Epithelial cell of esophagus (primary cell): ENCODE results near the gene AOAH.
A peak's percentile ranks its signal among the peaks of the same experiment; 100 is the strongest.

ENCODE experiments used
- DNase-seq: peaks from one replicate; pipeline ENCODE4 v3.0.0; 2010; ENCODE audit warnings: low read depth
- H3K4me3 ChIP-seq: 2 replicates; pipeline ENCODE4 v1.5.1; 2011; ENCODE audit warnings: mild to moderate bottlenecking, low read length, control low read depth
- CTCF ChIP-seq: IDR thresholded peaks from 2 replicates; pipeline ENCODE4 v1.5.1; 2011; ENCODE audit warnings: low read depth, mild to moderate bottlenecking, low read length, control low read depth, inconsistent platforms; ENCODE audit not compliant: insufficient read depth; ENCODE audit errors: missing control alignments

Gene AOAH

GRCh38 chr7:36739351-36739750 is 15.1 kb upstream of the AOAH start:
- peak; percentile 20 for DNase-seq
- H3K4me3 ChIP-seq: no peak overlapping the region
- no peak for TF ChIP-seq CTCF

DNA sequence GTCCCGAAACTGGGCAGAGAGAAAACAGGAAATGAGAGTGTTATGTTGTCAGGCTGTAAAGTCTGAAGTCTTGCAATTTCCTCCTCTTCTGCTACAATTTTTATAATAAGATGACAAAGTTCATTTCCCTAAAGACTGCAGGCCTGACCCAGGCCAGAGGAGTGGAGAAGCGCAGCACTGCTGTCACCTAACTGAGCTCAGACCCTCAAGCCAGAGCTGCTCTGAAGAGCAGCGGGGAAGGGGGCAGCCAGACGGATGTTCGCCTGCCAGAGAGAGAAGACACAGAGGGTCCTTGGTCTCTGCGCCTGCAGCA is 12.6 kb upstream of the AOAH start:
- no peak overlapping the region for H3K4me3 ChIP-seq
- TF ChIP-seq CTCF: no peak
- DNase-seq: no peak

DNA sequence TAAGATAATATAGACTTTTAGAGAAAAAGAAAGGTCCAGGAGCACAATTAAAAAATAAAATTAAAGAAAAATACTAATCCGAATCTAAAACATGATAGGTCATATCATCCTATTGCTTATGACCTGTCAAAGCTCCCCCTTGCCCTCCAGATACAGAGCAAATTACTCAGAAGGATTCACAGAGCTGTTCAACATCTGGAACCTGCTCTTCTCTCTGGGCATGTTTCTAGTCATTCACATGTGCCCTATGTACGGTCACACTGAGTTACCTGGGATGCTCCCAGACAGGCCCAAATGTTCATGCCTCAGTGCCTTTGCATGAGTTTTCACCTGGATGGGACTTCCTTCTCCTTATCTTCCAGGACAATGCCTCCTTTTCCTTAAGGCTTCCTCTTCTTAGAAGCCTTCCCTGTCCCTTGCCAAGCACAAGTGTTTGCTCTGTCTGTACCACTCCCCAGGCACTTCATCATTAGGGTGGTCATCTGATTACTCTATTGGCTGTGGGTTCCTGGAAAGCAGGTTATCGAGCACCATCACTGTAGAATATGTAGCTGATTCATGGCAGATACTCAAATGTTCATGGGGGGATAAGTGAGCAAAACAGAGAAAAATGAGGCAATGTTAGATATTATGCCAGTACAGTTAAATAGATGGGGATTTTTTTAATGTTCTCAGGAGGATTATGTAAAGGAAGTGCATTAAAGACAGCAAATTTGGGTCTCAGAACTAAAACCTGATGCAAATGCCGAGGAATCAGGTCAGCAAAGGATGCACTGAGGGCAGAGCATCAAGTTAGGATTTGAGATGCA is 12.0 kb upstream of the AOAH start:
- no peak for DNase-seq
- no peak for TF ChIP-seq CTCF

DNA sequence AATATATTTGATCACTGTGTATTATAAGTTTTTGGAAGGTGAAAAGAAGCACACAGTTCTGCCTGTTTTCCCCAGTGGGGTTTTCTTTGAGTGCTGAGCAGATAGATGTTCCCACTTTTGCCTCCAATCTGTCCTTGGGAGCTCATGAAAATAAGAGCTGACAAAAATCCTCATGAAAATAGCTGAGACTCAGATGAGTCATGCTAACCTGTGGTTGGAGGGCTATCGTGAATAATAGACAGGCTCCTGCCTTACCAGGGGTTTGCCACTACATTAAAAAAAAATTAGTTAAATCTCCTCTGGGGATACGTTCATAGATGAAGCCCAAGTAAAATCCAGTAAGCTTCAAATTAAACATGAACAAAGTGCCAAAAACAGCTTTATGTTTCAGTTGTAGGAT is 10.9 kb upstream of the AOAH start:
- DNase-seq: peak; percentile 5
- H3K4me3 ChIP-seq: no peak overlapping the region
- TF ChIP-seq CTCF: no peak

More for the DNA sequence above, 12.0 kb upstream of the AOAH start:
- no peak overlapping the region for H3K4me3 ChIP-seq

- DNase-seq: no peak
- no peak overlapping the region for H3K4me3 ChIP-seq
- no peak for TF ChIP-seq CTCF
Observed at GRCh38 chr7:36734731-36735130, 10.4 kb upstream of the AOAH start.

GRCh38 chr7:36733411-36733810 is 9.1 kb upstream of the AOAH start:
- DNase-seq: no peak
- no peak for TF ChIP-seq CTCF
- no peak overlapping the region for H3K4me3 ChIP-seq

DNA sequence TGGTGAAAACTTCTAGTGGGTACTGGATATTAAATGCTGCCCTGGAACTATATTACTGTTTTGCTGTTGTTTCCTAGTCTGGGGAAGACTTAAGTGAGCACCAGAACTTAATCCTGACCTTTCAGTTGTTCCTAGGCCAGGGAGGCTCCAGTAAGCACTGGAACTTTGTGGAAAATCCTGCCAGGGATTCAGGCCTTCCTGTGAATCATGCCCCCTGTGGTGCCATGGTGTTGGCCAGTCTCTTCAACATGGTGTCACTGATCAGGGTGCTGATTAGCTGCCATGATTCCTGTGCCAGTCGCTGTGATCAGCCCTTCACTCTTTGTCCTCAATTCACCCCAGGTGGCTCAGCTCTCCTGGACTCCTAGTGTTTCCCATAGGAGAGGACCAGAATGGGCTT is 8.5 kb upstream of the AOAH start:
- DNase-seq: no peak
- no peak overlapping the region for H3K4me3 ChIP-seq
- no peak for TF ChIP-seq CTCF
